ENCODE measurements around the gene BRPF3. TPM values are rescaled to one million over a fixed set of nuclear protein-coding genes. Genes with fewer than 3 reads are reported as not detected.

Gene BRPF3
- total RNA-seq, 1 experiment from 2014 or later = 43.4 TPM

- Mint-ChIP-seq H3K27me3 (ENCODE audit: low read depth) (no peaks in the 10 kb centered on the region), H3K27ac (no peak overlapping the region), H3K4me1 (no peaks in the 10 kb centered on the region), H3K9me3 (no peaks in the 10 kb centered on the region), H3K36me3 (ENCODE audit: insufficient read depth in 1 of 3, low read depth in 3 of 3) (no peaks in the 10 kb centered on the region), H3K4me3 (no peak overlapping the region)
- Histone ChIP-seq H2BK12ac (ENCODE audit: insufficient read length, low read depth, low read length) (no peak overlapping the region), H3K23ac (ENCODE audit: insufficient read length, low read depth, low read length) (no peak overlapping the region), H3K79me1 (ENCODE audit: insufficient read depth, low read depth, low read length, poor library complexity, severe bottlenecking) (no peaks in the 10 kb centered on the region), H4K8ac (replicated peaks; ENCODE audit: insufficient read length, low read depth, low read length) (no peak overlapping the region), H3K27ac (ENCODE audit: insufficient read length, low read depth, low read length) (no peak overlapping the region), H2BK5ac (ENCODE audit: insufficient read length, low read length) (no peak overlapping the region), H3K23me2 (ENCODE audit: insufficient read length, low read depth, low read length, poor library complexity, severe bottlenecking) (no peaks in the 10 kb centered on the region), H3T11ph (ENCODE audit: low read length) (no peak overlapping the region), H2AFZ (ENCODE audit: low read length) (no peak overlapping the region), H3K18ac (ENCODE audit: insufficient read length, low read depth, low read length) (no peak overlapping the region), H4K91ac (ENCODE audit: insufficient read length, low read depth, low read length) (no peak overlapping the region), H3K79me2 (ENCODE audit: insufficient read depth, low read length) (no peaks in the 10 kb centered on the region), H2BK20ac (ENCODE audit: low read depth, low read length, poor library complexity, severe bottlenecking) (no peak overlapping the region), H3K56ac (ENCODE audit: insufficient read length, low read depth, low read length) (no peak overlapping the region), H3K4me2 (ENCODE audit: insufficient read depth, insufficient read length, low read length) (no peak overlapping the region), H3K9ac (ENCODE audit: extremely low read depth, insufficient read length, low read length) (no peak overlapping the region), H2BK120ac (ENCODE audit: low read depth, low read length, poor library complexity, severe bottlenecking) (no peak overlapping the region), H3K27me3 (ENCODE audit: insufficient read depth, low read length) (no peaks in the 10 kb centered on the region), H3K4me1 (ENCODE audit: insufficient read depth, low read length) (no peaks in the 10 kb centered on the region), H2AK5ac (ENCODE audit: insufficient read length, low read length) (no peak overlapping the region), H2BK15ac (ENCODE audit: low read depth, low read length) (no peak overlapping the region), H4K5ac (ENCODE audit: insufficient read length, low read depth, low read length) (no peak overlapping the region), H4K20me1 (ENCODE audit: control insufficient read depth, insufficient read depth, insufficient read length) (no peaks in the 10 kb centered on the region), H3K14ac (ENCODE audit: insufficient read depth, low read length) (no peak overlapping the region), H3K9me3 (ENCODE audit: control insufficient read depth, low read depth, low read length) (no peaks in the 10 kb centered on the region), H3K4ac (ENCODE audit: low read depth, low read length) (no peak overlapping the region)
- TF ChIP-seq CTCF (conservative IDR thresholded peaks at IDR 0.05) = no peak
- WGBS (ENCODE audit: extremely low coverage, insufficient read length, low lambda C conversion rate) = no CpG with 5 or more reads among the region's 2 CpGs
- DNase-seq = no peak
These were observed 25.0 kb upstream of the BRPF3 start for GRCh38 chr6:36171573-36171972.

Data from H9 (cell line).